Left kidney (tissue), 2 donors: ENCODE data around the gene JAM2. TPM values are rescaled to one million over a fixed set of nuclear protein-coding genes. Genes with fewer than 3 reads are reported as not detected.
"Not testable (repeated sequence)": the region's sequence is repeated elsewhere in the genome, so short reads cannot be mapped to it uniquely, and the experiment has no call there.

ENCODE experiments used
- DNase-seq: peaks from one replicate; pipeline ENCODE4 v3.0.0-alpha.2; 2013
- polyA plus RNA-seq: library from polyadenylated mRNA; unstranded; fragments of 120-200 nt; gene quantifications from one replicate; pipeline ENCODE4 v1.2.1, GENCODE V29; 2013; ENCODE audit not compliant: insufficient read length

Gene JAM2
- polyA plus RNA-seq, 1 donor = 14.1 TPM

- no peak for DNase-seq
Measured at GRCh38 chr21:25643486-25643885, 4.4 kb downstream of the JAM2 start.

GRCh38 chr21:25646474-25646873 lies 7.4 kb downstream of the JAM2 start:
- no peak for DNase-seq

DNA sequence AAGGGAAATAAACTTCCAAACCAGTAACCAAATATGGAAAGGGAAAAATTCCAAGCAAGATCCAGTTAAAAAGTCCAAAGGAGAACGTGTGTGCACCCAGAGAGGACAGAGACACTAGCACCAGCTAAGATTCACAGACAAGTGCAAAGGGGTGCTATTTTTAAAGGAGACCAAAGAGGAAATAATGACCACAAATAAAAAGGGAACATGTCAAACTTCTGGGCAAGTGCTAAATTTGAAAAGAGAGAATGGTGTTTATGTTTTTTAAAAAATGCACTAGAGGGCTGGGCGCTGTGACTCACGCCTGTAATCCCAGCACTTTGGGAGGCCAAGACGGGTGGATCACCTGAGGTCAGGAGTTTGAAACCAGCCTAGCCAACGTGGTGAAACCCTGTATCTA lies 8.6 kb downstream of the JAM2 start:
- no peak for DNase-seq

GRCh38 chr21:25649146-25649545 lies 10.1 kb downstream of the JAM2 start:
- DNase-seq = no peak

DNA sequence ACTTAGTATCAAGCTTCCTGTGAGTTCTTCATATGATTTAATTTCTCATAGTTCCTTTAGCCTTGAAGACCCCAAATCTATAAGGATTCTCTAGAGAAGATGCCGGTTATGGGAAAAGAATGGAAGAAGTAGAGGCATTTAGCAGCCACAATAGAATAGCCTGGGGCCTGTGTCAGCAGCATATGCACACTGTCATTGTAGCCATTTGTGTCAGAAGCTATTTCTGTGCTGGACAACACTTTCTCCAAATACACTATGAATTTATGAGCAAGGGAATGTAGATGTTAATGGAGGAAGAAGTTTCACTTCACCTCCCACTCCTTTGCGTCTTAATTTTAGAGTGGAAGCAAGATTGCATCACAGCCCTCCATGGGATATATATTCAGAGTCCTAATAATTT lies 17.4 kb downstream of the JAM2 start:
- no peak for DNase-seq

DNA sequence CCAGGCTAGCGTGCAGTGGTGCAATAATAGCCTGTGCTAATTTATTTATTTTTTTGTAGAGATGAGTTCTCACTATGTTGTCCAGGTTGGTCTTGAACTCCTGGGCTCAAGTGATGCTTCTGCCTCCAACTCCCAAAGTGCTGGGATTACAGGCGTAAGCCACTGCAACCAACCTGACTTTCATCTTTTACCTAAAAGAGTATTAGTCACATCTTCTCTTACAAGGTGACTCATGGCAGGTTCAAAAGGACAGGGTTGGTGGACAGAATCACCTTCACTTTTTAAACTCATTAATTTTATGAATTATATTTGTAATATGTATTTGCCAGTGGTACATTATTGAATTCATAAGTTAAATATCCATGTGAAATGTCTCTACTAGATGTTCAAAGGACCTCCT lies 18.1 kb downstream of the JAM2 start:
- no peak for DNase-seq

DNA sequence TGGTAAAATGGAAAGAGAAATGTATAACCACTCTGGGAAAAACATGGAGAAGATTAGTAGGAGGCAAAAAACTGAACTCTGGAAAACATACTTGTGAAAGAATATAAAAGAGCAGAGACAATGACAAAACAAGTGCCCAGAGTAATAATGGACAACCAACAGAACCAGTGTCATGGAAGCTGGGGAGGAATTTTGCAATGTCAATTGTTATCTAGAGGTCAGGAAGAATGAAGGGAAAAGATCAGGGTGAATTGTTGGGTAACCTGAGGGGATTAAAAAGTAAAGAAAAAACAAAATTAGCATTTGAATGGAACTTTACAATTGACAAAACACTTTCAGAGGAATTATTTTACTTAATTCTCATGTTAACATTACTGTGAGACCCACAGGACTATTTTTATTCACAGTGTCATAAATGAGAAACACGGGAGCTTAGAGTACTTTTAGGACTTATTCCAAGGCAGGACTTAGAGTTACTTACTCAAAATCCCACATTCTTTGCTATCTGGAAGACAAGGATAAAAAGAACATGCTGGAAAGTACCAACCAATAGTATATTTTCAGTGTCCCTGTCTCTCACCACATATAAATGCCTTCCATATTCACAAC lies 19.5 kb downstream of the JAM2 start:
- DNase-seq = no peak

GRCh38 chr21:25660233-25660632 lies 21.2 kb downstream of the JAM2 start:
- no peak for DNase-seq

- no peak for DNase-seq
Measured at GRCh38 chr21:25664491-25664931, 25.5 kb downstream of the JAM2 start.

- DNase-seq = no peak
Measured at GRCh38 chr21:25670726-25671125, 31.7 kb downstream of the JAM2 start.

DNA sequence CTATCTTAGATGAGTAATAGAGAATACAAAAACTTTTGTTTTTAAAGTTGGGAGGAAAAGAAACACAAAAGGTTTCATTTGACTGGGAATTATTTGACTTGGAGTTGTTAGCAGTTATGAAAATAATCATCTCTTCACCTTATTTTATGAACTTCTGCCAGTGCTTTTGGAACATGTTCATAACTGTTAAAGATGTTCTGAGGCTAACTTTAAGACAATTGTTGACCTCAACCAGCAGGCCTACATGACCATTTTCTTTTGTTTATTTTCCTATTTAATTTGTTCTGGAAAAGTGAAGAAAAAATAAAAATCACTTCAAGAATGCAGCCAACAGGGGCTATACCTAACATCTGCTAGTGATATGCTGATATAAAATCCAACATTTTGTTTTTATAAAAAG lies 37.4 kb downstream of the JAM2 start:
- no peak for DNase-seq

DNA sequence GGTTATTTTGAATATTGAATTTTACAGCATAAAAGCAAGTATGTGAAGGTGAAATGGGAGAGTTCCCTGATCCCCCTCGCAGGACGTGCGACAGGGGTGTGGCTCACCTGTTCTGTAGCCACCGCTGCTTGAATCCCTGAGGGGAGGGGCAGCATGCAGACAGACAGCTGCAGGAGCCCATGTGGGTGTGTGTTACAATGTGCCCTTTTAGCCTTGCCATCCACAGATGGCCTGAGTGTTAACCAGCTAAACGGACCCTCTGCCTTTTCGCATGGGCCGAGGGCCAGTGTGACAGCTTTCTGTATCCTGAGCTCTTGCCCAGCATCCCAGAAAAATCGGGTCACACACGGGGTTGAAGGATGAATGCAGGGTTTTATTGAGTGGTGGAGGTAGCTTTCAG lies 43.3 kb downstream of the JAM2 start:
- no peak for DNase-seq

DNA sequence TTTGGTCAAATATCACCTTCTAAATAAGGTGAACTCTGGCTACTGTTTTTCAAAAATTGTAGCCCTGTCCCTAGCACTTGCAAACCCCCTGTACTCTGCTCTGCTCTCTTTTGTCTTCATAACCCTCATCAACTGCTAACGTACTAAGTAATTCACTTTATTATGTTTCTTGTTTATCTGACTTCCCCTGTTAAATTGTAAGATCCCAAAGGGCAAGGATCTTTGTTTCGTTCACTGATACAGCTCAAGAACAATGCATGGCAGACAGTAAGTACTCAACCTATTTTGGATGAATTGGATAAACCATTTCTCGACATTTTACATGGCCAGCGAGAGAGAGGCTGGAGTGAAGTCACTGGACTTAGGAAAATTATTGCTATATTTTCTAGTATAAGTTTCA lies 48.7 kb downstream of the JAM2 start:
- no peak for DNase-seq

GRCh38 chr21:25688275-25689155 lies 49.5 kb downstream of the JAM2 start:
- peak; percentile 7 for DNase-seq

DNA sequence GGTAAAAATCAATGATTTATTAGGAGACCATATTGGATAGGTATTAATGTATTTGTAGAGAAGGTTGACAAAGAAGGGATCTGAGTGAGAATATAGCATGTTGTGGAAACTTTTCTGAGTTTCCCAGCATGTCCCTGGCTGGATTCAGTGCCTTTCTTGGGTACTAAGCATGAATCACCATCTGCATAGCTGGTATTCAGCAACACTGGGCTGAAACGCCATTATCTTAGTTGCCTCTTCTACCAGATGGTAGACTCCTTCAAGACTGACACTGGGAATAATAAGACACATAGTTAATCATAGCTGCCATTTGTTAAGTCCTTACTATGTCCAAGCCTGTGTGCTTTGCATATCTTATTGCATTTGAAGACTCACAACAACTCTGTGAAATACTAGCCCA lies 50.2 kb downstream of the JAM2 start:
- DNase-seq = no peak

DNA sequence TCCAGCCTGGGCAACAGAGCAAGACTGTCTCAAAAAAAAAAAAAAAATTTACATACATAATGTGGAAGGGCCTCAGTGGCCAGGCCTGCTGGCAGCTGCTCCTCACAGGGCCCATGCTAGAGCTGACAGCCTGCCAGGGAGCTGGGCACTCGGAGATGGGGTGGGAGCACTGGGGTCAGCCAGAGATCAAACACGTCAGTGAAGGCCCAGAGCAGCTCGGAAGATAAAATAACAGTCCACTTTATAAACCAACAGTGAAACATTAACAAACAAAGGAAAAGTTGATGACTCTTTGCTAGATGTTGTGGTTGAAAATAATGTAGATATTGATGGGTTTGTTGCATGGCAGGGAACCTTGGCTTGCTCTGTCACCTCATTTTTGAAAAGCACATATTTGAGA lies 52.9 kb downstream of the JAM2 start:
- DNase-seq = no peak

DNA sequence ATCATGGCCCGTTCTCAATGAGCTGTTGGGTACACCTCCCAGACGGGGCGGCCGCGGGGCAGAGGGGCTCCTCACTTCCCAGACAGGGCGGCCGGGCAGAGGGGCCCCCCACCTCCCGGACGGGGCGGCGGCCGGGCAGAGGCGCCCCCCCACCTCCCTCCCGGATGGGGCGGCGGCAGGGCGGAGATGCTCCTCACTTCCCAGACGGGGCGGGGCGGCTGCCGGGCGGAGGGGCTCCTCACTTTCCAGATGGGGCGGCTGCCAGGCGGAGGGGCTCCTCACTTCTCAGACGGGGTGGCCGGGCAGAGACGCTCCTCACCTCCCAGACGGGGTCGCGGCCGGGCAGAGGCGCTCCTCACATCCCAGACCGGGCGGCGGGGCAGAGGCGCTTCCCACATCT lies 56.4 kb downstream of the JAM2 start:
- DNase-seq = not testable (repeated sequence)

DNA sequence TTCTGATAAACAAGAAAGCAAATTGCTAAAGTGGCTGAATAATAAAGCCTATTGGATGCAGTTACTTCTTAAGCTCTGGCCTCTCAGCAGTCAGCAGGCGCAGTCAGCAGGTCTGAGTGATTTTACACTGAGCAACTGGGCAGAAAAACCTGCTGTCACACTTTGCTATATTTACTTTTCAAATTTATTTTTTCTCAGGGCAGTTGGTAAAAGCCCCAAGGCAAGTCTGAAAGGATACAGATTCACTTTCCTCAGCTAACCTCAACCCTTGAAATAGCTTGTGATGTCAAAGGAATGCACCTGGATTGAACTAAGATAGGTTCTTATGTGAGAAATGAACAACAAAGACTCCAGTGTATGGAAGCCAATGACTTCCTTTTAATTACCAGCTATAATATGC lies 61.7 kb downstream of the JAM2 start:
- DNase-seq = no peak

DNA sequence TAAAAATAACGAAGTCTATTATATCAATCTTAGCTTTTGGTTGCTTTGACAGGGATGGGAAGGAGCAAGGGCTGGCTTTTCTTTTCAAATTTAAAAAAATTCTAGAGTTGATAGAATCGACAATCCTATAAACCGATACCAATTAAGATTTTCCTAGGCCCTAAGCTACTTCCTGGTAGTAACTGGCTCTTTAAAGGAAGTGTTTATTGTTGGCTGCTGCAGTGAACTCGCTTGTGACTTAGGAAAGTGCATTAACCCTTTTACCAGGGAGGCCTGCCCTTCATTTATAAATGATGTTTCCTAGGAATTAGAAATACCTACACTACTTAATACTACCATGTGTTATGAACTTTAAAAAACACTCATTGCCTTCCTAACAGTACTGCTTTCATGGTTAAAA lies 62.5 kb downstream of the JAM2 start:
- DNase-seq = no peak

DNA sequence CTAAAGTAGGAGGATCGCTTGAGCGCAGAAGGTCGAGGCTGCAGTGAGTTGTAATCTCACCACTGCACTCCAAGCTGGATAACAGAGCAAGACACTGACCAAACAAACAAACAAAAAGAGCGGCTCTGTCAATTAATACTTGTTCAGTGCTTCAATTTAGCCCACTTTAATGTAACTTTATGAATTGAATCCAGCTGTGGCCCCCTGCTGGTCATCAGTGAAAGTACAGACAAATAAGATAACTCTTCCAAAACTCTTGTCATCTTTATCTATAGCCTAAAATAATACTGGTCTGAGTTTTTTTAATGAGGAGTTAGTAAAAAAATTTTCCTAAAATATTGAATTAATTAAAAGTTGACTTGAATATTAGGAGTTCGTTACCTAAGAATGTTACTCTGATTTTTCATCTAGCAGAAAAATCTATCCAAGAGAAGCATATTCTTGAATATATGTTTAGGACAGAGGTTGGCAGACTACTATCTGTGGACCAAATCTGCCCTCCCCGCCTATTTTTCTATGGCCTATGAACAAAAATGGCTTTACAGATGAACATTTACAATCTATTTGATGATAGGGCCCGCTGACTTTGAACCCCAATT lies 69.5 kb downstream of the JAM2 start:
- DNase-seq = peak; percentile 25

DNA sequence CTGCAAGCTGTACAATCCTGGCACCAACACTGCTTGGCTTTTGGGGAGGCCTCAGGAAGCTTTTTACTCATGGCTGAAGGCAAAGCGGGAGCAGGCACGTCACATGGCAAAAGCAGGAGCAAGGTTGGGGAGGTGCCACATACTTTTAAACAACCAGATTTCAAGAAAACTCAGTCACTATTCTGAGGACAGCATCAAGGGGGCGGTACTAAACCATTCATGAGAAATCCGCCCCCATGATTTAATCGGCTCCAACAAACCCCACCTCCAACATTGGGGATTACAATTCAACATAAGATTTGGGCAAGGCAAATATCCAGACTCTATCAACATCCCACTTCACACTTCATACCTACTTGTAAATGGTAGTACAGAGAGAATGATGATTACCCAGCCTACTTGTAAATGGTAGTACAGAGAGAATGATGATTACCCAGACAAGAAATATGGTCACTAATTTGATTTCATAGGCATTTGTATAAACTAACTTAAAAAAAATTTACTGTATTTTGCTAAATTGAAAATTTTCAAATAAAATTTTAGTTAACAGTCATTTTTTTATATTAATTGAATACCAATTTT lies 70.7 kb downstream of the JAM2 start:
- DNase-seq = no peak

GRCh38 chr21:25710550-25710949 lies 71.5 kb downstream of the JAM2 start:
- DNase-seq = no peak

DNA sequence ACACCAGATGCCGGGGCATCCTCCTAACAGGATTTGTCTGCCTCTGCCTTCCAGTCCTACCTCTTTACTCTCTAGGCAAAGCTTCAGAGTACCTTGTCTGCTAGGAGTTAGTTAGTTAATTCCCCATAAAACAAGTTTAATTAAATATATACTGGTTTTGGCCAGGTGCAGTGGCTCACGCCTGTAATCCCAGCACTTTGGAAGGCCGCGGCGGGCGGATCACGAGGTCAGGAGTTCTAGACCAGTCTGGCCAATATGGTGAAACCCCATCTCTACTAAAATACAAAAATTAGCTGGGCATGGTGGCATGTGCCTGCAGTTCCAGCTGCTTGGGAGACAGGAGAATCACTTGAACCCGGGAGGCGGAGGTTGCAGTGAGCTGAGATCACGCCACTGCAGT lies 75.0 kb downstream of the JAM2 start:
- not testable (repeated sequence) for DNase-seq
